HG02610 (cell line): ENCODE data around the gene TYMP.

ENCODE experiments used
- ATAC-seq: cut with Tn5 transposase; IDR thresholded peaks from one replicate; pipeline ENCODE4 v1.9.1; 2021; ENCODE audit warnings: mild to moderate bottlenecking, moderate library complexity; ENCODE audit not compliant: unreplicated experiment

TYMP gene

DNA sequence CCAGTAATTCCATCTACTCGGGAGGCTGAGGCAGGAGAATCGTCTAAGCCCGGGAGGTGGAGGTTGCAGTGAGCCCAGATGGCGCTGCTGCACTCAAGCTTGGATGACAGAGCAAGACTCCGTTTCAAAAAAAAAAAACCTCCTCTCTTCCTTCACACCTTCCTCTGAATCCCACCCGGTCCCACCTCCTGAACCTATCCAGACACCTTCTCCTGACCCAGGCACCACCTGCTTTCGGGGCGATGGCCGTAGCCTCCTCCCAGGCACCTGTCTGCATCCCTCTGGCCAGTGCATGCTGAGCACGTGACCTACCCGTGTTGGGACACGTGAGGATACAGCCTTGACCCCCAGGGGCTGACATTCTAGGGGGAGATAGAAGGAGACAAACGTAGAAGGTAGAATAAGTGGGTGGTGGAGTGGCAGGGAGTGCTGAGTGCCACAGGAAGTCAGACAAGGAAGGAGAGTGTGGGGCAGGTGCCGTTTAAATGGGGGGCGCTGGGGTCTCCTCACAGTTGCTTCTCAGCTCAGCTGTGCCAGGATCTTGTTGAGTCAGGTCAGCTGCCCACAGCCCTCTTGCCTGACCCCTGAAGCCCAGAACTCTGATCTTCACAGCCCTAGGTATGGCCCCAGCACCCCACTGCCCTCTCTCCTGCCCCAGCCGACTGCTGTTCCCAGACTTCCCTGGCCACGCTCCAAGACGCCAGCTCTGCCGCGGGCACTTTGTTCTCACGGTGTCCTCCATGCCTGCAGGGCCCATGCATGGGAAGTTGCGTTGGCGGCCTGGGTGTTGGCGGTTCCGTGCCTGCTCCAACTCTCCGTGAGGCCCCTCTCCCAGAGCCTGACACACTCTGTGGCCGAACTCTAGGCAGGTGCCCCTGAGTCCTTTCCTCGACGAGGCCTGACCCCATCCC lies 44.3 kb downstream of the TYMP start:
- no peak for ATAC-seq

DNA sequence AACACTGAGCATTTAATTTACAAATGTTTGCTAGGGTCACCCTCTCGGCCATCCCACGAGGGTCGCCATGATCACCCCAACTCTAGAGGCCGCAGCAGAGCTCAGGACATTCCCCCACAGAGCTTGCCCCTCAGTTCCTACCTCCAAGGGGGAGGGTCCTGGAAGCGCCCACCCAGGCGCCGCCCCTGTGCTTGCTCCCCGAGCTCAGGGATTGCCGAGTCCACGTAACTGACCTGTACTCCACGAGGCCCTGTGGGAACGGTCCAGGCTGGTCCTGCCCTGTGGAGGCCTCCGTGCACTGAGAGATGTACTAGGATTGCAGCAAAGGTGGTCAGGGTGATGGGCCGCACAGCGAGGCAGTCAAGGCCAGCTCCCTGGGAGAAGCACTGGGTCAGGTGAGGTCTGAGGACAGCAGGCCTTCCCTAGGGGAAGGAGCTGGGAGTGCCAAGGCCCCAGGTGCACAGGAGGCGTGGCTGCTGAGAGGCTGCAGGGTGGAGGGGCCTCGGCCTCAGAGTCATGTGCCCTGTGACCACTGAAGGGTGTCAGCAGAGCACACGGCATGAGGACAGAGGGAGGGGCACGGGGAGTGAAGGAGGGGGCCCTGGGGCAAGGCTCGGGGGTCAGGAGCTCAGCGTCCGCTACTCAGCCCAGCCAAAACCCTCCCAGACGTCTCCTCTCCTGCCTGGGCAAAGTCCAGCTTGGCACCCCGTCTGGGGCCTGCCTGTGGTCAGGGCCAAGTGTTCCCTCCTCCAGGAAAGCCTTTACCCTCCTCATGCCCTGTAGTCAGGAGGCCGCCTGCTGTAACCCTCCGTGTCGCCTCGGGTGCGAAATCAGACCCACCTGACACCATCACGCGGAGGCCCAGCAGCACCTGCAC lies 45.6 kb downstream of the TYMP start:
- no peak for ATAC-seq

DNA sequence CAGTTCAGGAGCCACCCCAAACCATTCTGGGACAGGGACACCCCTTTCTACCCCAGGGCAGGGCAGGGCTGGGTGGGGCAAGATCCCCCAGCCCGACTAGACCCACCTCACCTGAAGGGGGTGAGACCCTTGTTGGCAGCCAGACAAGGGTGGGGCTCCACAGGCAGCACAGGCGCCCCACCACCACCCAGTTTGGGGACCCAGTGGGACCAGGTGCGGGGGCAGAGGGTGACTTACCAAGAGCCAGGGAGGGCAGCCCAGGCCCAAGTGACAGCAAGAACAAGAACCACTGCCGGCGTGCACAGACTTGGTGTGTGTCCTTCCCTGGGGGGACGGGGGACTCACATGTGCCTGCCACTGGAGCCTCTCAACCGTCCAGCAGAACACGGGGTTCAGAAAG lies 46.3 kb downstream of the TYMP start:
- no peak for ATAC-seq

GRCh38 chr22:50483106-50483505 lies 46.7 kb downstream of the TYMP start:
- no peak for ATAC-seq

GRCh38 chr22:50482107-50483074 lies 47.4 kb downstream of the TYMP start:
- ATAC-seq, result no peak

- no peak for ATAC-seq
Measured at GRCh38 chr22:50481440-50482106, 48.2 kb downstream of the TYMP start, which contains the start of gene ADM2. Gene ADM2, plus strand, starts transcription at chr22:50481543. Its CDS starts 305 bp downstream, at chr22:50481848.

- ATAC-seq, result no peak
Measured at GRCh38 chr22:50481045-50481439, 48.8 kb downstream of the TYMP start.

DNA sequence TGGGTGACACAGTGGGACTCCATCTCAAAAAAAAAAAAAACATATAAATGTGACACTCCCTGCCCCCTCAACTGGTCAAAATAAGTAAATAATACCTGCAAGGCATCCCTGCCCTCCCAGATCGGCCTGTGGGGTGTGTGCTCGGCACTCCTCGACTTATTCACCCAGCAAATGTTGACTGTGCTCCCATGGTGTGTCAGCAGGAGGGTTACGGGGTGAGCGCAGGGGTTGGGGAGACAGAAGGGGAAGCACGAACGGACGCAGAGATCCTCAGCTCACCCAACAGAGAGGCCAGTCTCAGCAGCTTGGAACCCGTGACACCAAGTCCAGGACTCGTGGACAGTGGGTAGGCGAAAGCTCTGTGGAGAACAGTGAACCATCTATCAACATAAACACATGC lies 50.1 kb downstream of the TYMP start:
- ATAC-seq, result no peak

GRCh38 chr22:50477923-50478322 lies 51.9 kb downstream of the TYMP start:
- ATAC-seq, result no peak

DNA sequence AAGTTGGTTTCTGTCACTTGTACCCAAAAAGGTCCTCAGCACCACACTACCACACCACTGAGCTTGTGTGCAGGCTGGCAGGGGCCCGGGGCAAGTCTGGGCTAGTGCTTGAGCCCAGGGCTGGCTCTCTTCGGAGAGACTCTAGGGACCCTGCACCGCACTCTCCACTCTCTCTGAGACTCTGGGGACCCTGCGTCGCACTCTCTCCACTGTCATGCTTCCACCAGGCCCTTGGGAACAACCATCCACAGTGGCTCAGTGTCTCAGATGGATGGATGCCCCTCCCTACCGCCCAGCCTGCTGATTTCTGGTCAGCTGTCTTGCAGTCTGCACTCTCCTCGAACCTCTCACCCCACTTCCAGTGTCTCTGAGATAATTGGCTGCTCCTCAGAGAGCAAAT lies 52.9 kb downstream of the TYMP start:
- ATAC-seq, result no peak
